ENCODE results near the gene RPS6KA2.
"Not testable (repeated sequence)": the region's sequence is repeated elsewhere in the genome, so short reads cannot be mapped to it uniquely, and the experiment has no call there.

RPS6KA2 gene

GRCh38 chr6:166412156-166412910 is 214.7 kb downstream of the RPS6KA2 start:
- H3K4me3 ChIP-seq (ENCODE audit: insufficient read depth, low read depth, low read length), result no peak overlapping the region
- H3K27me3 ChIP-seq (ENCODE audit: control insufficient read depth, insufficient read depth, low read length, poor library complexity, severe bottlenecking), result no peaks in the 10 kb centered on the region
- 93 to 94% methylated on average over 49 of the region's 49 CpGs for WGBS, 2 experiments

GRCh38 chr6:166411721-166412151 is 215.3 kb downstream of the RPS6KA2 start:
- WGBS, 2 experiments, result 90 to 93% methylated on average over 12 of the region's 12 CpGs

More at GRCh38 chr6:166412156-166412910, 214.7 kb downstream of the RPS6KA2 start:
- Histone ChIP-seq H3K36me3 (ENCODE audit: control insufficient read depth, insufficient read depth, low read length) (no peaks in the 10 kb centered on the region), H3K4me1 (ENCODE audit: control insufficient read depth, insufficient read depth, low read length) (no peaks in the 10 kb centered on the region), H3K9me3 (ENCODE audit: control insufficient read depth, low read length) (no peaks in the 10 kb centered on the region), H3K27ac (ENCODE audit: insufficient read depth, low read depth, low read length, poor library complexity, severe bottlenecking) (no peak overlapping the region)

GRCh38 chr6:166411271-166411670 is 215.8 kb downstream of the RPS6KA2 start:
- Histone ChIP-seq H3K36me3 (ENCODE audit: control insufficient read depth, insufficient read depth, low read length) (no peaks in the 10 kb centered on the region), H3K27ac (ENCODE audit: insufficient read depth, low read depth, low read length, poor library complexity, severe bottlenecking) (no peak overlapping the region), H3K9me3 (ENCODE audit: control insufficient read depth, low read length) (no peaks in the 10 kb centered on the region), H3K27me3 (ENCODE audit: control insufficient read depth, insufficient read depth, low read length, poor library complexity, severe bottlenecking) (no peaks in the 10 kb centered on the region), H3K4me1 (ENCODE audit: control insufficient read depth, insufficient read depth, low read length) (no peaks in the 10 kb centered on the region), H3K4me3 (ENCODE audit: insufficient read depth, low read depth, low read length) (no peak overlapping the region)
- WGBS, 2 experiments, result 89 to 90% methylated on average over 15 of the region's 15 CpGs

More at GRCh38 chr6:166411721-166412151, 215.3 kb downstream of the RPS6KA2 start:
- Histone ChIP-seq H3K4me3 (ENCODE audit: insufficient read depth, low read depth, low read length) (no peak overlapping the region), H3K4me1 (ENCODE audit: control insufficient read depth, insufficient read depth, low read length) (no peaks in the 10 kb centered on the region), H3K36me3 (ENCODE audit: control insufficient read depth, insufficient read depth, low read length) (no peaks in the 10 kb centered on the region), H3K27me3 (ENCODE audit: control insufficient read depth, insufficient read depth, low read length, poor library complexity, severe bottlenecking) (no peaks in the 10 kb centered on the region), H3K27ac (ENCODE audit: insufficient read depth, low read depth, low read length, poor library complexity, severe bottlenecking) (no peak overlapping the region), H3K9me3 (ENCODE audit: control insufficient read depth, low read length) (no peaks in the 10 kb centered on the region)

- WGBS, 2 experiments, result 91 to 92% methylated on average over 10 of the region's 10 CpGs
- H3K9me3 ChIP-seq (ENCODE audit: control insufficient read depth, low read length), result no peaks in the 10 kb centered on the region
- no peak overlapping the region for H3K27ac ChIP-seq (ENCODE audit: insufficient read depth, low read depth, low read length, poor library complexity, severe bottlenecking)
- no peaks in the 10 kb centered on the region for H3K36me3 ChIP-seq (ENCODE audit: control insufficient read depth, insufficient read depth, low read length)
- no peak overlapping the region for H3K4me3 ChIP-seq (ENCODE audit: insufficient read depth, low read depth, low read length)
- H3K27me3 ChIP-seq (ENCODE audit: control insufficient read depth, insufficient read depth, low read length, poor library complexity, severe bottlenecking), result no peaks in the 10 kb centered on the region
- no peaks in the 10 kb centered on the region for H3K4me1 ChIP-seq (ENCODE audit: control insufficient read depth, insufficient read depth, low read length)
Observed at GRCh38 chr6:166410426-166410935, 216.6 kb downstream of the RPS6KA2 start.

- Histone ChIP-seq H3K27ac (ENCODE audit: insufficient read depth, low read depth, low read length, poor library complexity, severe bottlenecking) (no peak overlapping the region), H3K36me3 (ENCODE audit: control insufficient read depth, insufficient read depth, low read length) (no peaks in the 10 kb centered on the region), H3K9me3 (ENCODE audit: control insufficient read depth, low read length) (no peaks in the 10 kb centered on the region), H3K27me3 (ENCODE audit: control insufficient read depth, insufficient read depth, low read length, poor library complexity, severe bottlenecking) (no peaks in the 10 kb centered on the region), H3K4me3 (ENCODE audit: insufficient read depth, low read depth, low read length) (no peak overlapping the region), H3K4me1 (ENCODE audit: control insufficient read depth, insufficient read depth, low read length) (no peaks in the 10 kb centered on the region)
- 90 to 91% methylated on average over 22 of the region's 22 CpGs for WGBS, 2 experiments
Observed at GRCh38 chr6:166408936-166409755, 217.9 kb downstream of the RPS6KA2 start.

- H3K4me1 ChIP-seq (ENCODE audit: control insufficient read depth, insufficient read depth, low read length), result no peaks in the 10 kb centered on the region
- 93 to 94% methylated on average over 12 of the region's 12 CpGs for WGBS, 2 experiments
- H3K27ac ChIP-seq (ENCODE audit: insufficient read depth, low read depth, low read length, poor library complexity, severe bottlenecking), result no peak overlapping the region
- no peaks in the 10 kb centered on the region for H3K36me3 ChIP-seq (ENCODE audit: control insufficient read depth, insufficient read depth, low read length)
- no peaks in the 10 kb centered on the region for H3K9me3 ChIP-seq (ENCODE audit: control insufficient read depth, low read length)
- H3K27me3 ChIP-seq (ENCODE audit: control insufficient read depth, insufficient read depth, low read length, poor library complexity, severe bottlenecking), result no peaks in the 10 kb centered on the region
- H3K4me3 ChIP-seq (ENCODE audit: insufficient read depth, low read depth, low read length), result no peak overlapping the region
Observed at GRCh38 chr6:166406197-166406596, 220.9 kb downstream of the RPS6KA2 start.

GRCh38 chr6:166405386-166405785 is 221.7 kb downstream of the RPS6KA2 start:
- no peaks in the 10 kb centered on the region for H3K27me3 ChIP-seq (ENCODE audit: control insufficient read depth, insufficient read depth, low read length, poor library complexity, severe bottlenecking)

GRCh38 chr6:166402582-166403277 is 224.3 kb downstream of the RPS6KA2 start:
- Histone ChIP-seq H3K9me3 (ENCODE audit: control insufficient read depth, low read length) (no peaks in the 10 kb centered on the region), H3K4me1 (ENCODE audit: control insufficient read depth, insufficient read depth, low read length) (no peaks in the 10 kb centered on the region), H3K27ac (ENCODE audit: insufficient read depth, low read depth, low read length, poor library complexity, severe bottlenecking) (no peak overlapping the region), H3K4me3 (ENCODE audit: insufficient read depth, low read depth, low read length) (no peak overlapping the region), H3K36me3 (ENCODE audit: control insufficient read depth, insufficient read depth, low read length) (no peaks in the 10 kb centered on the region), H3K27me3 (ENCODE audit: control insufficient read depth, insufficient read depth, low read length, poor library complexity, severe bottlenecking) (no peaks in the 10 kb centered on the region)
- 90 to 96% methylated on average over 6 of the region's 6 CpGs for WGBS, 2 experiments

More at GRCh38 chr6:166405386-166405785, 221.7 kb downstream of the RPS6KA2 start:
- WGBS, 2 experiments, result 77 to 81% methylated on average over 7 of the region's 7 CpGs
- Histone ChIP-seq H3K4me3 (ENCODE audit: insufficient read depth, low read depth, low read length) (no peak overlapping the region), H3K36me3 (ENCODE audit: control insufficient read depth, insufficient read depth, low read length) (no peaks in the 10 kb centered on the region), H3K4me1 (ENCODE audit: control insufficient read depth, insufficient read depth, low read length) (no peaks in the 10 kb centered on the region), H3K27ac (ENCODE audit: insufficient read depth, low read depth, low read length, poor library complexity, severe bottlenecking) (no peak overlapping the region), H3K9me3 (ENCODE audit: control insufficient read depth, low read length) (no peaks in the 10 kb centered on the region)

GRCh38 chr6:166400649-166401250 is 226.3 kb downstream of the RPS6KA2 start:
- H3K27me3 ChIP-seq (ENCODE audit: control insufficient read depth, insufficient read depth, low read length, poor library complexity, severe bottlenecking); H3K4me3 ChIP-seq (ENCODE audit: insufficient read depth, low read depth, low read length); H3K27ac ChIP-seq (ENCODE audit: insufficient read depth, low read depth, low read length, poor library complexity, severe bottlenecking); H3K36me3 ChIP-seq (ENCODE audit: control insufficient read depth, insufficient read depth, low read length); H3K9me3 ChIP-seq (ENCODE audit: control insufficient read depth, low read length); H3K4me1 ChIP-seq (ENCODE audit: control insufficient read depth, insufficient read depth, low read length): not testable (repeated sequence)
- 36 to 40% methylated on average over 16 of the region's 16 CpGs for WGBS, 2 experiments
